ENCODE results near the gene ZNF827. TPM values are rescaled to one million over a fixed set of nuclear protein-coding genes. Genes with fewer than 3 reads are reported as not detected.

ZNF827 gene, protein sequence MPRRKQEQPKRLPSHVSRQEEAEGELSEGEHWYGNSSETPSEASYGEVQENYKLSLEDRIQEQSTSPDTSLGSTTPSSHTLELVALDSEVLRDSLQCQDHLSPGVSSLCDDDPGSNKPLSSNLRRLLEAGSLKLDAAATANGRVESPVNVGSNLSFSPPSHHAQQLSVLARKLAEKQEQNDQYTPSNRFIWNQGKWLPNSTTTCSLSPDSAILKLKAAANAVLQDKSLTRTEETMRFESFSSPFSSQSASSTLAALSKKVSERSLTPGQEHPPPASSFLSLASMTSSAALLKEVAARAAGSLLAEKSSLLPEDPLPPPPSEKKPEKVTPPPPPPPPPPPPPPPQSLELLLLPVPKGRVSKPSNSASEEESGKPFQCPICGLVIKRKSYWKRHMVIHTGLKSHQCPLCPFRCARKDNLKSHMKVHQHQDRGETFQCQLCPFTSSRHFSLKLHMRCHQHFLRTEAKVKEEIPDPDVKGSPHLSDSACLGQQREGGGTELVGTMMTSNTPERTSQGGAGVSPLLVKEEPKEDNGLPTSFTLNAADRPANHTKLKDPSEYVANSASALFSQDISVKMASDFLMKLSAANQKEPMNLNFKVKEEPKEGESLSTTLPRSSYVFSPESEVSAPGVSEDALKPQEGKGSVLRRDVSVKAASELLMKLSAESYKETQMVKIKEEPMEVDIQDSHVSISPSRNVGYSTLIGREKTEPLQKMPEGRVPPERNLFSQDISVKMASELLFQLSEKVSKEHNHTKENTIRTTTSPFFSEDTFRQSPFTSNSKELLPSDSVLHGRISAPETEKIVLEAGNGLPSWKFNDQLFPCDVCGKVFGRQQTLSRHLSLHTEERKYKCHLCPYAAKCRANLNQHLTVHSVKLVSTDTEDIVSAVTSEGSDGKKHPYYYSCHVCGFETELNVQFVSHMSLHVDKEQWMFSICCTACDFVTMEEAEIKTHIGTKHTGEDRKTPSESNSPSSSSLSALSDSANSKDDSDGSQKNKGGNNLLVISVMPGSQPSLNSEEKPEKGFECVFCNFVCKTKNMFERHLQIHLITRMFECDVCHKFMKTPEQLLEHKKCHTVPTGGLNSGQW
- total RNA-seq (2022): 4.4 and 5.3 TPM in 2 replicates
- Bru-seq, nascent RNA: percentile 59 among the genes with signal in this experiment
- BruChase-seq, experiment 1, labeled RNA remaining after a 2-hour chase: percentile 51 among the genes with signal in this experiment
- percentile 45 among the genes with signal in this experiment for BruChase-seq, experiment 2, labeled RNA remaining after a 6-hour chase
- long read RNA-seq, partial matches to known transcripts: 0 of 2 reads
- long read RNA-seq, other reads (novel, unspliced or antisense): 2 of 2 reads

DNA sequence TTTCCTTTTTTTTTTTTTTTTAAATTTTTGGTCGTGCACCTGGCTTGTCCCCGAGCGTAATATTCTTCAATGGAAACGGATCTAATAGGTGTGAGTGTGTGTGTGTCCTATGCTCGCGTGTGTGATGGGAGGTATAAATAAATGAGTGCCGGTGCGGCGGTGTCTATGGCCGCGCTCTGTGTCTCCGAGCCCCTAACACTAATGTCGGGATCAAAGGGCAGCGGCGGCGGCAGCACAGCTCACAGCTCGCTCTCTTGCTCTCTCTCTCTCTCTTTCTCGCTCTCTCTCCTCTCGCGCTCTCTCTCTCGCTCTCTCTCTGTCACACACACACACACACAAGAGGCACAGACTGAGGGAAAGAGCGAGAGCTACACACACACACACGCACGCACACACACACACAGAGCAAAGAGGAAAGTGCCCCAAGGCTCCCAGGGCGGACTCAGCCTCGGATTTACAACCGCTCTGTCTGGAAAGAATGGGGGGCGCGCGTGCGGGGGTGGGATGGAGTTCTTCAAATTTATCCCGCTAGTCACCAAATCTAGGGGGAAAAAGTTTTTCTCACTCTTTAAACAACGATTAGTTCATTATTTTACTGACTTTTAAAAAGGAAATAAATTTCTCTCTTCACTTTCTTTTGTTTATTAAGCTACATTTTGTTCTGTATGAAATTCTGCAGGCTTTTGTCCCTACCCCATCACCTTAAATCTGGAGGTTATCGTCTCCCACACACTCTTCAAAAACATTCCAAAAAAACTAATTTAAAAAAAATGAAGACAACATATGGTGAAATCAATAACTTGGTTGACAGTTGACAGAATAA lies at the start of gene ZNF827:
Gene ZNF827 (minus strand): TSS at position 206 of the 823 bp plus-strand sequence. CDS start 416 bp downstream, outside the sequence.
- H3K27me3 Mint-ChIP-seq (ENCODE audit: insufficient read depth, unreplicated experiment): no peaks in the 10 kb centered on the region
- H3K4me1 Mint-ChIP-seq (ENCODE audit: low read depth, unreplicated experiment): peaks cover 10% of the 10 kb centered on the region
- peak within 1 kb of the TSS; percentile 92 for H3K4me3 Mint-ChIP-seq (ENCODE audit: unreplicated experiment)
- no peaks in the 10 kb centered on the region for H3K9me3 Mint-ChIP-seq (ENCODE audit: unreplicated experiment)
- BruUV-seq (replicated peaks): no TSS peak
- H3K36me3 ChIP-seq (ENCODE audit: control insufficient read depth, insufficient read depth, low read length): no peaks in the 10 kb centered on the region
- no peaks in the 10 kb centered on the region; the same call in 1 of the 2 replicates for H3K27me3 ChIP-seq (replicated peaks; ENCODE audit: control insufficient read depth, insufficient read depth, low read length)
- no peaks in the 10 kb centered on the region for H3K9me3 ChIP-seq
- TF ChIP-seq, protein P1, sequence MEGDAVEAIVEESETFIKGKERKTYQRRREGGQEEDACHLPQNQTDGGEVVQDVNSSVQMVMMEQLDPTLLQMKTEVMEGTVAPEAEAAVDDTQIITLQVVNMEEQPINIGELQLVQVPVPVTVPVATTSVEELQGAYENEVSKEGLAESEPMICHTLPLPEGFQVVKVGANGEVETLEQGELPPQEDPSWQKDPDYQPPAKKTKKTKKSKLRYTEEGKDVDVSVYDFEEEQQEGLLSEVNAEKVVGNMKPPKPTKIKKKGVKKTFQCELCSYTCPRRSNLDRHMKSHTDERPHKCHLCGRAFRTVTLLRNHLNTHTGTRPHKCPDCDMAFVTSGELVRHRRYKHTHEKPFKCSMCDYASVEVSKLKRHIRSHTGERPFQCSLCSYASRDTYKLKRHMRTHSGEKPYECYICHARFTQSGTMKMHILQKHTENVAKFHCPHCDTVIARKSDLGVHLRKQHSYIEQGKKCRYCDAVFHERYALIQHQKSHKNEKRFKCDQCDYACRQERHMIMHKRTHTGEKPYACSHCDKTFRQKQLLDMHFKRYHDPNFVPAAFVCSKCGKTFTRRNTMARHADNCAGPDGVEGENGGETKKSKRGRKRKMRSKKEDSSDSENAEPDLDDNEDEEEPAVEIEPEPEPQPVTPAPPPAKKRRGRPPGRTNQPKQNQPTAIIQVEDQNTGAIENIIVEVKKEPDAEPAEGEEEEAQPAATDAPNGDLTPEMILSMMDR (IDR thresholded peaks at IDR 0.05; ENCODE audit: insufficient read depth in 1 of 2, low read depth in 1 of 2, low read length in 1 of 2, severe bottlenecking in 1 of 2, unreplicated experiment in 1 of 2): no peak
- peaks cover 11% of the 10 kb centered on the region for H3K36me3 Mint-ChIP-seq (ENCODE audit: insufficient read depth, unreplicated experiment)
- intact Hi-C loops (cut with micrococcal nuclease; ENCODE audit: unreplicated experiment): loop anchor here (1.0 to 5.0 kb wide), 2 partner anchors 99 to 207 kb away; no protein-coding TSS in a partner anchor
- peak; percentile 63 to 78 for DNase-seq
- CTCF ChIA-PET: interaction anchor here (0.6 to 1.3 kb wide), 2 partner anchors 14 to 206 kb away, joined by 3 to 4 read pairs; no protein-coding TSS in a partner anchor
- peaks cover 5% of the 10 kb centered on the region; the same call in 1 of the 2 replicates for H3K4me1 ChIP-seq
- peak within 1 kb of the TSS; percentile 64 for H3K4me3 ChIP-seq (ENCODE audit: low read depth, low read length)
- POLR2A ChIA-PET: no interaction called here
- peak within 1 kb of the TSS; percentile 83 for H3K27ac Mint-ChIP-seq (ENCODE audit: unreplicated experiment)

DNA sequence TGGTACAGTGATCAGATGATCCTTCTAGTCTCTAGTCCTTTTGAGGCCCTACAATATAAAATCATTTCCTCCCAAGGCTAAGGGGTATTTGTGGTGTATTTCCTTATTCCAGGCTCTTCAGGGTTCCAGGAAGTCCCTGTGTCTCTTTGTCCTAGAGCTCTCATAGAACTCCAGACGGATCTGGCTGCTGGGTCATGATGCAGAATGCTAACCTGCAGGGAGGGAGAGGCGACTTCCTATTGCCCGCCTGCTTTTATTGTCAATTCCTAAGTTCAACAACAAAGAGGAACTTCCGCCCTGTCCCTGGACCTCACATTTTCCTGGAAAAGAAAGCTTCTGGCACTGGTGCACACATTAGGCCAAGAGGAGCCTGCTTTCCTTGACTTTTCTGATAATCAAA lies 45.9 kb upstream of the ZNF827 start:
- Histone ChIP-seq H3K4me1 (no peaks in the 10 kb centered on the region), H3K9me3 (no peaks in the 10 kb centered on the region), H3K27me3 (replicated peaks; ENCODE audit: control insufficient read depth, insufficient read depth, low read length) (no peaks in the 10 kb centered on the region), H3K4me3 (ENCODE audit: low read depth, low read length) (no peak overlapping the region), H3K36me3 (ENCODE audit: control insufficient read depth, insufficient read depth, low read length) (no peaks in the 10 kb centered on the region)
- TF ChIP-seq, protein P1 (IDR thresholded peaks at IDR 0.05; ENCODE audit: insufficient read depth in 1 of 2, low read depth in 1 of 2, low read length in 1 of 2, severe bottlenecking in 1 of 2, unreplicated experiment in 1 of 2): no peak
- DNase-seq: no peak
- Mint-ChIP-seq H3K9me3 (ENCODE audit: unreplicated experiment) (no peaks in the 10 kb centered on the region), H3K27me3 (ENCODE audit: insufficient read depth, unreplicated experiment) (peaks cover 11% of the 10 kb centered on the region), H3K36me3 (ENCODE audit: insufficient read depth, unreplicated experiment) (no peaks in the 10 kb centered on the region), H3K4me1 (ENCODE audit: low read depth, unreplicated experiment) (no peaks in the 10 kb centered on the region), H3K27ac (ENCODE audit: unreplicated experiment) (no peak overlapping the region), H3K4me3 (ENCODE audit: unreplicated experiment) (no peak overlapping the region)
- CTCF ChIA-PET: no interaction called here
- intact Hi-C loops (cut with micrococcal nuclease; ENCODE audit: unreplicated experiment): no loop called here
- POLR2A ChIA-PET: no interaction called here
- no TSS peak for BruUV-seq (replicated peaks)
